WTC11 (cell line): ENCODE data around the gene EVC2.

ENCODE experiments used
- ATF6 ChIP-seq: sonication (generic); formaldehyde crosslinking; IDR thresholded peaks from 2 replicates; pipeline ENCODE4 v1.8.1; 2023; ENCODE audit warnings: mild to moderate bottlenecking, missing genetic modification reagents
- CTCF ChIP-seq: fragments of 200-600 bp; IDR thresholded peaks from 2 replicates; pipeline ENCODE4 v1.8.0; 2022; ENCODE audit warnings: antibody characterized with exemption
- ELF4 ChIP-seq: sonication (generic); formaldehyde crosslinking; IDR thresholded peaks from 2 replicates; pipeline ENCODE4 v1.8.1; 2022; ENCODE audit warnings: low read depth, mild to moderate bottlenecking, moderate library complexity, missing genetic modification reagents
- ETV6 ChIP-seq: sonication (generic); formaldehyde crosslinking; IDR thresholded peaks from 2 replicates; pipeline ENCODE4 v1.8.1; 2022; ENCODE audit warnings: mild to moderate bottlenecking, missing genetic modification reagents
- JAZF1 ChIP-seq: fragments of 250-450 bp; sonication (Bioruptor Pico); IDR thresholded peaks from 2 replicates; pipeline ENCODE4 v1.9.0; 2021; ENCODE audit warnings: moderate library complexity, mild to moderate bottlenecking, inconsistent platforms
- MAX ChIP-seq: sonication (generic); formaldehyde crosslinking; IDR thresholded peaks from 2 replicates; pipeline ENCODE4 v1.8.0; 2022; ENCODE audit warnings: mild to moderate bottlenecking, missing genetic modification reagents
- MYBL2 ChIP-seq: sonication (generic); formaldehyde crosslinking; IDR thresholded peaks from 2 replicates; pipeline ENCODE4 v1.8.1; 2023; ENCODE audit warnings: mild to moderate bottlenecking, moderate library complexity, missing genetic modification reagents
- NFE2L1 ChIP-seq: sonication (generic); formaldehyde crosslinking; IDR thresholded peaks from 2 replicates; pipeline ENCODE4 v1.8.1; 2023; ENCODE audit warnings: missing genetic modification reagents
- NFYB ChIP-seq: sonication (generic); formaldehyde crosslinking; conservative IDR thresholded peaks from 2 replicates; pipeline ENCODE4 v1.8.0; 2022; ENCODE audit warnings: low read depth, missing genetic modification reagents
- NR2C2 ChIP-seq: sonication (generic); formaldehyde crosslinking; IDR thresholded peaks from 2 replicates; pipeline ENCODE4 v1.8.0; 2022; ENCODE audit warnings: mild to moderate bottlenecking, missing genetic modification reagents
- NR3C1 ChIP-seq: sonication (generic); formaldehyde crosslinking; conservative IDR thresholded peaks from 2 replicates; pipeline ENCODE4 v1.8.1; 2023; ENCODE audit warnings: low read depth, mild to moderate bottlenecking, missing genetic modification reagents

- TF ChIP-seq CTCF, result no peak
- TF ChIP-seq NFE2L1 (CRISPR knock-in tag), result no peak
- TF ChIP-seq NR2C2 (CRISPR knock-in tag), result no peak
- no peak for TF ChIP-seq MAX (CRISPR knock-in tag)
- no peak for TF ChIP-seq ETV6
- no peak for TF ChIP-seq ELF4 (CRISPR knock-in tag)
- TF ChIP-seq MYBL2 (CRISPR knock-in tag), result no peak
- no peak for TF ChIP-seq ATF6
- TF ChIP-seq JAZF1, result no peak
- TF ChIP-seq NFYB (CRISPR knock-in tag), result no peak
- TF ChIP-seq NR3C1 (CRISPR knock-in tag), result no peak
These were observed 6.4 kb downstream of the EVC2 start for GRCh38 chr4:5701971-5702370.
